Activated CD4-positive, alpha-beta T cell treated with anti-CD3 and anti-CD28 coated beads for 48 hours (primary cell): ENCODE results near the gene C17orf100.

Experiments
- DNase-seq: peaks from one replicate; pipeline ENCODE4 v3.0.0-alpha.2; 2020

Gene C17orf100

DNA sequence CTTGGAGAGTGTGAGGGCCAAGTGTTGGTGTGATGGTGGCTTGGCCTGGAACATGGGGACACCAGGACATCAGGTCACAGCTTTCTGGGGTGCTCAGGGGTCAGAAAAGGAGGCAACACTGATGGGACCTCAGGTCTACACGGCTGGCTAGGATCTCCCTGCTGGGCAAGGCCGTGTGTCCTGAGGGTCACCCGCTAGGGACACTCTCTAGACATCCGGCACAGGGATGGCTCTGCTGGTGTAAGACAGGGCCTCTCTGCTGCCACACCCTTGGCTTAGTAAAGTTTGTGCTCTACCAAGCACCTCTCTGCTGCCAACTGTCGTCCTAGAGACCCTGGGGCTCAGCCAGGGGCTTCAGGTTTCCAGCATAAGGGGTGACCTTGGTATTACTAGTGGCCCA lies 45.3 kb downstream of the C17orf100 start:
- DNase-seq: no peak

DNA sequence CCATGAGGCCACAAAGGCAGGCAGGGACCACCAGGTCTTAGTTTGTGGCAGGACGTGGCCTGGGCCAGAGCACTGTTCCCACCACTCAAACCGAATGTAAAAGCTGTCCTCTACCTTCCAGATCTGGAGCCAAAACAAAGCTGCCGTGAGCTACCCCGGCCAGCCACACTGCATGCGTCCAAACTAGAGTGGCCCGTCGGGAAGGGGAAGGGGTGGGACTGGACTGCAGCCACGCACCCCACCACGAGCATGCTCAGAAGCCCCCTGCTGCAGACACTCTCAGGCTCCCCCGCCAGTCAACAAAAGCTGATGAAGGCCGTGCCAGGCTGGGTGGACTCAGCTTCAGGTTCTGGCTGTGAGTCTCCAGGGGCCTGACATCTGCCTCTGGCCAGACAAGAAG lies 46.4 kb downstream of the C17orf100 start:
- no peak for DNase-seq

DNA sequence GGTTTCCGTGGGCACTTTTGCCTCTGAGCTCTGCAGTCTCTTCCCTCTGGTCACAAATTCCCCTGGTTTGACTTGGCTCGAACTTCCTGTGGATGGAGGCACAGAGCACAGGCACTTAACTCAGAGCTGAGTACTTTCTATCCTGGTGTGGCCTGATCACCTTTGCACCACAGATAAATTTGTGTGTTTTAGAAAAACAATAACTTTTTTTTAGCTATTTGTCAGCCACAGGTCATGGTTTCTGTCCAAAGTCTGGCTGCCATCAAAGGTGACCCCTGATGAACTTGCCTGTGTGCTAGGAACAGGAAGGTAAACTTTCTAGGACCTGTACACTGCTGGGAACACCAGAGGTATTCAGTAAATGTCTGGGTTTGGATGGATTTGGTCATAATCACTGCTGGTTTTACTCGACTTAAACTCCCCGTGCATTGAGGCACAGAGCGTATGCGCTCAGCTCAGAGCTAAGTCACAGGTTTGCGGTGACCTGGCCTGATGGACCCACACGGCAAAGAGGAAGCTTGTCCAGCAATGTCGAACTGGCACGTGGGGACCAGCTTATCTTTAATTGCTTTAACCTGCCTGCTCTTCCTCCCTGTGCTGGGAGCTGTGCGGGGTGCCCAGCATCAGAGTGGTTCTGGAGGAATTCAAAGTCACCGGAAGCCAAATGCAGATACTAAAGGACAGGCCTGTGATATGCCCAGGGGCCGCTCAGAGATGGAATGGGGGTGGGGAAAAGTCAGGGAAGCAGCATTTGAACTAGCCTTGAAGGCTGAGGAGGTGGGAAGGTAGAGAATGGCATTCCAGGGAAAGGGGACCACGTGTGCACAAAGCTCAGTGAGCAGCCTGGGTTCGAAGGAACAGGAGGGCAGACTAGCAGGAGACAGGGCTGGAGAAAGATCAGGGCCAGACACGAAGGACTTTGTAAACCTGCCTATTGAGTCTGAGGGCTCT lies 48.7 kb downstream of the C17orf100 start:
- DNase-seq: no peak

DNA sequence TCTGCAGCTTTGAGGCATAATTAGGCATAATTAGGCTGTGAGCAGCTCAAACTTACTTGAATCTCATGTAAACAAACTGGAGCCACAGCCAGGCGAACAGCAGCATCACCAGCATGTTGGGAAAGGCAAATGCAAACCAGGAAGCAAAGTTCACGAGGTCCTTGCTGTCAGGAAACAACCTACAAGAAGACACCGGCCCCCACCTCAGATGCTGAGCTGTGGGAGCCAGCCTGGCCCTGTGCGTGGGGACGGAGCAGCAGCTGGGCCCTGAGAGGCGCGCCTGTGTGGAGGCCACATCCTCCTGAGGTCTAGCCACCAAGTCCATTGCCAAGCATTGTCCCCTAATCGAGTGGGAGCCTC lies 49.4 kb downstream of the C17orf100 start:
- DNase-seq: no peak

DNA sequence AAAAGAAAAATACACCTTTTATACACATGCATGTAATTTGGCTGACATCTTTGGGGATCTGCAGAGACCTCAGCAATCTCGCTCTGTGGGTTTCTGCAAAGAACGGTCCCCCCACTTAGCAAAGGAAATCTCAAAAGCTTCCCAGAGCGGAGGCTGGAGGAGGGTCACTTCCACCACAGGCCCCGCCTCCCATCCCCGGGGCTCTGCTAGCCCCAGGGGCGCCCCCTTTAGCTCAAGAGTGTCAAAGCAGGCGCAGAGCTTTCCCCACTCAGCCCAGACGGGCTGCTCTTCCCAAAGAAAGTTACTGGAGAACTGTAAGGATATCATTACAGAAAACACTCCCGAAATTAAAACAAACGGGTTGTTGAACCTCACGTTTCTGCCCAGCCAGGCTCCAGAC lies 50.2 kb downstream of the C17orf100 start:
- DNase-seq: peak; percentile 67

DNA sequence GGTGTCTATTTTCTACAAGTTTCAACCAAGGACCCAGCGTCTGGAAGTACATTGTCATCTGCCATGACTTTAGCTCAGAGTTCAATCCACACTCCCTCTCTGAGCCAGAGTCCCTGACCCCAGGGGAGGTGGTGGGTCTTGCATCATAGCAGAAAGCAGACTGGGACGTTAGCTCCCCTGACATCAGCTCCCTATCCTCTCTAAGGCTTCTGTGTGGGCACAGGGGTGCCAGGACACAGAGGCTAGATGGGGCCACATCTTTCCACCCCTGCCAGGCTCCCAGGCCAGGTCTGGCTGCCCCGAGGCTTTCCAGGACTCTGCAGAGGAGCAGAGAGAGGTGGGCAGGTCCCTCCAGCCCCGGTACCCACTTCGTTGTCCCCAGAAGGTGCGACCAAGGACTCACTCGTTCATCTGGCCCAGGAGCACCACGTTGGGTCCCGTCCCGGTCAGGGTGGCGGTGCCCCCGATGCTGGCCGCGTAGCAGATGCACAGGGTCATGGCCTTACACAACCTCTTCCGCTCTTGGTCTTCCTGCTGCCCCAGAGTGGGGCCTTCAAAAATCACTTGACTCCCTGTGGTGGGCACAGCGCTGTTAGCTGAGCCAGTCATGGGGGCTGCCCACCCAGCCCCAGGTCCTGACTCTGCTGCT lies 51.1 kb downstream of the C17orf100 start:
- no peak for DNase-seq
